Memory B cell (primary cell): ENCODE measurements around the gene SYNGR4.
"Not testable (repeated sequence)": the region's sequence is repeated elsewhere in the genome, so short reads cannot be mapped to it uniquely, and the experiment has no call there.

Source experiments
- ATAC-seq: fragments of 150-1000 bp; cut with Tn5 transposase; 2 replicates; pipeline ENCODE4 v1.10.0; 2021; ENCODE audit warnings: low read depth, mild to moderate bottlenecking, moderate library complexity
- DNase-seq, 2 donors: peaks; one replicate each; pipeline ENCODE4 v3.0.0; 2022; ENCODE audit warnings: low spot score in 2 of 2
- H3K27ac Mint-ChIP-seq: one replicate; pipeline ENCODE4 v1.8.0; 2022; ENCODE audit warnings: mild to moderate bottlenecking, moderate library complexity, mixed read lengths
- H3K27me3 Mint-ChIP-seq: one replicate; pipeline ENCODE4 v1.8.0; 2022; ENCODE audit warnings: mixed read lengths
- H3K36me3 Mint-ChIP-seq: one replicate; pipeline ENCODE4 v1.8.0; 2022; ENCODE audit warnings: mild to moderate bottlenecking, mixed read lengths
- H3K4me1 Mint-ChIP-seq: one replicate; pipeline ENCODE4 v1.8.0; 2022; ENCODE audit warnings: mixed read lengths
- H3K4me3 Mint-ChIP-seq: one replicate; pipeline ENCODE4 v1.8.0; 2022; ENCODE audit warnings: mild to moderate bottlenecking, moderate library complexity, mixed read lengths
- H3K9me3 Mint-ChIP-seq: one replicate; pipeline ENCODE4 v1.8.0; 2022; ENCODE audit warnings: mixed read lengths

Gene SYNGR4, protein sequence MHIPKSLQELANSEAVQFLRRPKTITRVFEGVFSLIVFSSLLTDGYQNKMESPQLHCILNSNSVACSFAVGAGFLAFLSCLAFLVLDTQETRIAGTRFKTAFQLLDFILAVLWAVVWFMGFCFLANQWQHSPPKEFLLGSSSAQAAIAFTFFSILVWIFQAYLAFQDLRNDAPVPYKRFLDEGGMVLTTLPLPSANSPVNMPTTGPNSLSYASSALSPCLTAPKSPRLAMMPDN

DNA sequence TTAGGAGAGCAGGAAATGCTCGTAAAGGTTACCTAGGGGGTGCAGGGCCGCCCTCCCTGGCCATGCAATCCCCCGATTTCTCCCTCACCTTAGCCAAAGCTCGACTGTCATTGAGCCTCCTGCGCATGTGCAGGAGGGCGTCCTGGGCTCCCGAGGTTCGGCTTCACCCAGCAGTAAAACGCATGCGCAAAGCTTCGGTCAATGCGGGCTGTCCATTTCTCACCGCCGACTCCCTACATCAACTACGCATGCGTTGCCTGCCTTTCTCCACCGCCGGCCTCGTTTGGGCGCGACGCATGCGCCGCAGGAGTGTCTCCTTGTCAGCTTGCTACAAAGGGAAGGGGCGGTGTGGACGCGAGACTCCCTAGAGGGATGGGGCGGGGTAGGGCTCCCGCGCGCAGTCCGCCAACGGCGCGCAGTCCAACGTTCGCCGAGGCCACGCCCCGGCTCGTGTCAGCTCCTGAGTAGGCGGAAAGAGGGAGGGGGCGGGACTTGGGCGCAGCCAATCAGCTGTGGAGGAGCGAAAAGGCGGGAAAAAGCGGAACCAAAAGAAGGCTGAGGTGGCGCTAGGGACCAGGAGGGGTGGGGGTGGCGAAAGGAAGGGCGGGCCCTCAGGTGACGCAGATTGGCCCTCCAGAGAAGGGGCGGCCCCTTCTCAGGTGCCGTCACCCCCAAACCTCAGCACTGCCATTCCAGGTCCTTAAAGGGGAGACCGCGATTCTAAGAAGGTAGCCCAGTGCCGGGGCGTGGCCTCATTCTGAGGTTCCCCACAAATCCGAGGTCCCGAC is at the start of gene SYNGR4, which contains the start of gene TMEM143:
TSS of gene SYNGR4 (plus strand) at position 558 of the 788 bp plus-strand sequence. CDS start 1,476 bp downstream, outside the sequence.
TSS of gene TMEM143 (minus strand) at position 131 of the 788 bp plus-strand sequence. CDS start at position 111, 20 bp downstream.
- peaks cover 11% of the 10 kb centered on the region for H3K4me1 Mint-ChIP-seq
- peak within 1 kb of the TSS; percentile 69 for H3K27ac Mint-ChIP-seq
- peaks cover 2% of the 10 kb centered on the region for H3K36me3 Mint-ChIP-seq
- no peaks in the 10 kb centered on the region for H3K27me3 Mint-ChIP-seq
- H3K4me3 Mint-ChIP-seq, result peak within 1 kb of the TSS; percentile 73
- H3K9me3 Mint-ChIP-seq, result no peaks in the 10 kb centered on the region
- DNase-seq (peak; percentile 94 to 98), ATAC-seq (peak; percentile 81)

DNA sequence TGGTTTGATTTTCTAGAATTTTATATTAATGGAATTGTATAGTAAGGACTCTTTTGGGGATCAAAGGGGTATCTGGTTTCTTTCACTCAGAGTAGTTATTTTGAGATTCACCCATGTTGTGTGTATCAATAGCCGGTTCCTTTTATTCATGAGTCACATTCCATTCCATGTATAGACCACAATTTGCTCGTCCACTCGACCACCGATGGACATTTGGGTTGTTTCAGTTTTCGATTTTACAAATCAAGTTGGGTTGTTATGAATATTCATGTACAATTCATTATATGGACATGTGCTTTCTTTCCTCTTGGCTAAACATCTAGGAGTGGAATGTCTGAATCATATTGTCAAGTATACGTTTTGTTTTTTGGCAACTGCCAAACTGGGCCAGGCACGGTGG is 48.5 kb upstream of the SYNGR4 start:
- no peak for ATAC-seq
- peaks cover 2% of the 10 kb centered on the region for H3K27me3 Mint-ChIP-seq
- H3K9me3 Mint-ChIP-seq, result no peaks in the 10 kb centered on the region
- peaks cover 9% of the 10 kb centered on the region for H3K4me1 Mint-ChIP-seq
- H3K36me3 Mint-ChIP-seq, result no peaks in the 10 kb centered on the region
- H3K4me3 Mint-ChIP-seq, result no peak overlapping the region
- H3K27ac Mint-ChIP-seq, result no peak overlapping the region
- DNase-seq, result no peak

DNA sequence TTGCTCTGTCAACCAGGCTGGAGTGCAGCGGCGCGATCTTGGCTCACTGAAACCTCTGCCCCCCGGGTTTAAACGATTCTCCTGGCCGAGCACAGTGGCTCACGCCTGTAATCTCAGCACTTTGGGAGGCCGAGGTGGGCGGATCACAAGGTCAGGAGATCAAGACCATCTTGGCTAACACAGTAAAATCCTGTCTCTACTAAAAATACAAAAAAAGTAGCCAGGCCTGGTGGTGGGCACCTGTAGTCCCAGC is 46.5 kb upstream of the SYNGR4 start:
- H3K36me3 Mint-ChIP-seq, H3K4me3 Mint-ChIP-seq, DNase-seq, ATAC-seq, H3K27me3 Mint-ChIP-seq, H3K9me3 Mint-ChIP-seq, H3K27ac Mint-ChIP-seq: not testable (repeated sequence)
- H3K4me1 Mint-ChIP-seq, result peaks cover 18% of the 10 kb centered on the region

DNA sequence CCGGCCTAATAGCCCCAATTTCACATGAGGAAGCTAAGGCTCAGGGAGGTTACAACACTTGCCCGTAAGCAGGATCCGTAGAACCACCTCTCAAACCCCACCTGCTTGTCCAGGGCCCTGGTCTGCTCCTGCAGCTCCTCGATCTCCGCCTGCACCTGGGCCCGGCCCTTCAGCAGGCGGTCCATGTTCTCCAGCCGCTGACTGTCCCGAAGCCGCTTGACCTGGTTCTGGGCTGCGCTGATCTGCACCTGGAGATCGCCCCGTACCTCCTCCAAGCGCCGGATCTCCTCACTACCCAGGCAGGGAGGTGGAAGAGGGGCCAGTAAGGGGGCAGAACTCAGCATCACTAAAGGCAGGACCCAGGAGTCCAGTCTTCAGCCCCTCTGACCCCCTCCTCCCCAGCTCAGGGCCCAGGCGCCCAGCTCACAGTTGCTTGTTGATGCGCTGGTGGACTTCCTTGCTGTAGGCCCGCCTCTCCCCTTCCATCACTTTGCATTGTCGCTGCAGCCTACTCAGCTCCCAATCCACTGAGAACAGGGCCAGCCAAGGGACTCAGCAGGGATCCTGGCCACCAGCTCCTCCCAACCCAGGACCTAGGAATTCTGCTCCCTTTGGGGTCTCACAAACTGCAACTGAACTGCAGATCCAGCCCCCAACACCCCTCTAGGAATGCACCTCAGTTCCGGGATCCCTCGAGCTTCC is 45.7 kb upstream of the SYNGR4 start:
- no peak overlapping the region for H3K27ac Mint-ChIP-seq
- no peak for ATAC-seq
- peaks cover under 1% of the 10 kb centered on the region for H3K9me3 Mint-ChIP-seq
- no peaks in the 10 kb centered on the region for H3K27me3 Mint-ChIP-seq
- H3K4me3 Mint-ChIP-seq, result no peak overlapping the region
- H3K36me3 Mint-ChIP-seq, result peaks cover under 1% of the 10 kb centered on the region
- peaks cover 22% of the 10 kb centered on the region for H3K4me1 Mint-ChIP-seq
- DNase-seq, result no peak

DNA sequence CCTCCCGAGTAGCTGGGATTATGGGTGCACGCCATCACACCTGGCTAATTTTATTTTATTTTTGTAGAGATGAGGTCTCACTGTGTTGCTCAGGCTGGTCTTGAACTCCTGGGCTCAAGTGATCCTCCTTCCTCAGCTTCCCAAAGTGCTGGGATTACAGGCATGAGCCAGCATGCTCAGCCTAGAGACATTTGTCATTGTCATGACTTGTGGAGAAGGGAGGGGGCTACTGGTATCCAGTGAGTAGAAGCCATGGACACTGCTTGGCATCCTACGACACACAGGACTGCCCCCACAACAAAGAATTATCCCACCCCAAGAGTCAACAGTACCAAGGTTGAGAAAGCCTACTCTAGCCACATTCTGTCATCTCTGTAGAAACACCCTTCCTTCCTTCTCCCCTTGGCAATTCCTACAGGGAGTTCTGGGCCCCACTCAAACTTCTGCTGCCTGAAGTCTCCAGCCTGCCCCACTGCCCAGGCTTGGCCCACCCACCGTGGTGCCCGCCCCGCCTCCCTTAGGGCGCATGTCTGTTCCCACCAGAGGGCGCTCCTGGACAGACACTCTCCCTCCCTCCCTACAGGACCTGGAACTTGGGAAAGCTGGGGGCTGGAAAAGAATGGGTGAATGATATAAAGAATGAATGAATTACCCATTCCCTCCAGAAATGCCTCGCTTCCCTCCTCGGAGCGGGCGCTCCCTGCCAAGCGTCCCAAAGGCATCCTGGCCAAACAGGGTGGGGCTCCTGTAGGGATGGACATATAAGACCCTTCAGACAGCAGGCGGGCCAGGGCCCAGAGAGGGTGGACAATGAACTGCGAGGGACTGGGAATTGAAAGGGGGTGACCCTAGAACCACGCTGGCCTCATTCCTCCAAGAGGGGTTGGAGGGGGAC is 44.3 kb upstream of the SYNGR4 start:
- peak; percentile 14 for ATAC-seq
- Mint-ChIP-seq H3K27me3 (no peaks in the 10 kb centered on the region), H3K27ac (peak overlapping the region; percentile 98), H3K9me3 (peaks cover 1% of the 10 kb centered on the region), H3K4me3 (peak overlapping the region; percentile 90), H3K36me3 (peaks cover 3% of the 10 kb centered on the region), H3K4me1 (peaks cover 30% of the 10 kb centered on the region)
- peak; percentile 80 to 85 for DNase-seq

DNA sequence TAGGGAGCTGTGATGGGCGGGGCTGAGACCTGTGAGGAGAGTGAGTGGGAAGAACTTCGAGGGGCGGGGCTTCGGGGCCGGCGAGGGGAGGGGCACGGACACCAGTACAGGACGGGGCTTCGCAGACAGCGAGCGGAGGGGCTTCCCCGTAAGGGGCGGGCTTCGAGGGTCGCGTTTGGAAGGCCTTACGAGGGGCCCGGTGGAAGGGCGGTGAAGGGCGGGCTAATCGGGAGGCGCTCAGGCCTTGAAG is 42.9 kb upstream of the SYNGR4 start:
- H3K9me3 Mint-ChIP-seq, result peaks cover 1% of the 10 kb centered on the region
- peak; percentile 85 to 93 for DNase-seq
- no peaks in the 10 kb centered on the region for H3K27me3 Mint-ChIP-seq
- H3K27ac Mint-ChIP-seq, result peak overlapping the region; percentile 98
- ATAC-seq, result peak; percentile 57
- peaks cover 6% of the 10 kb centered on the region for H3K36me3 Mint-ChIP-seq
- peaks cover 35% of the 10 kb centered on the region for H3K4me1 Mint-ChIP-seq
- peak overlapping the region; percentile 90 for H3K4me3 Mint-ChIP-seq

DNA sequence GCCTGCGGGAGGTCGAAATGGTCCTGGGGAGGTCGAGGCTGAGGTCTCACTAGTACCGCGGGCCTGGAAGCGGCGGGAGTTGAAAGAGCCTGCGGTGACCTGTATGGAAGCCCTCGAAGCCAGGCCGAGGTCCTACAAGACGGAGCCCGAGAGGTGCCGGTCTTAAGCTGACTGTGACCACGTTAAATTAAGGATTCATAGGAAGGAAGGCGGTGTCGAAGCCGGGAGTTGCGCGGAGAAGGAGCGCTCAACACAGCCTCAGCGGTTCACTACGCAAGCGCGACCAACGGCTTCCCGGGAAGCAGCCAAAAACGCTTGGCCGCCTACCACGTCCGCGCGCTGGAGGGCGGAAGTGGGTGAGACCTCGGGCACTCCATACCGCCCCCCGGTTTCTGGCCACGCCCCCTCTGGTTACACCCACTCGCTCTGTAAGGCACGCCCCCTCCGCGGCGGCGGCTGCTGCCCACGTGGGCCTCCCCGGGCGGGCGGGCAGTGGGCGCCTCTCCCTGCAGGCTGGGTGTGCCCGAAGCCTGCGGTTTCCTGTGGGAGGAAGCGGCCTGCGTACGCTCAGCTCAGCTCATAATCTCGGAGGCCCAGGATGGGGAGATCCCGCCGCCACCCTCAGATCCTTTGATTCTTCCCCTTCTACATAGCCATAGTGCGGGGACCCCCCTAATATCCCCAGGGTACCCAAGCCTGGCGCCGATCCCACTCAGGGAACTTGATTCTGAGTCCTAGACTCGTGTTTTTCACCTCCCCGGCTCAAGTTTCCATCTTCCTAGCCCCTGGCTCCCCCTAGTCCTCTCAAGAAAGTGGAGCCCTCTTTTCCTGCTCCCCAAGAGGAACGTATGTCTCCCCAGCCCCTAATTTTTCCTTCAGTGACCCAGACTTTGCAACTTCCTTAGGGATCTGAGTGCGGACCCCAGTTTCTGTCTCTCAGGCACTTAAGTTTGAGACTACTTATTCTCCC is 42.3 kb upstream of the SYNGR4 start:
- H3K9me3 Mint-ChIP-seq, result peaks cover 1% of the 10 kb centered on the region
- peaks cover 9% of the 10 kb centered on the region for H3K36me3 Mint-ChIP-seq
- peaks cover 38% of the 10 kb centered on the region for H3K4me1 Mint-ChIP-seq
- peak overlapping the region; percentile 98 for H3K27ac Mint-ChIP-seq
- peak; percentile 68 for ATAC-seq
- no peaks in the 10 kb centered on the region for H3K27me3 Mint-ChIP-seq
- H3K4me3 Mint-ChIP-seq, result peak overlapping the region; percentile 90
- peak; percentile 98 to 100 for DNase-seq

DNA sequence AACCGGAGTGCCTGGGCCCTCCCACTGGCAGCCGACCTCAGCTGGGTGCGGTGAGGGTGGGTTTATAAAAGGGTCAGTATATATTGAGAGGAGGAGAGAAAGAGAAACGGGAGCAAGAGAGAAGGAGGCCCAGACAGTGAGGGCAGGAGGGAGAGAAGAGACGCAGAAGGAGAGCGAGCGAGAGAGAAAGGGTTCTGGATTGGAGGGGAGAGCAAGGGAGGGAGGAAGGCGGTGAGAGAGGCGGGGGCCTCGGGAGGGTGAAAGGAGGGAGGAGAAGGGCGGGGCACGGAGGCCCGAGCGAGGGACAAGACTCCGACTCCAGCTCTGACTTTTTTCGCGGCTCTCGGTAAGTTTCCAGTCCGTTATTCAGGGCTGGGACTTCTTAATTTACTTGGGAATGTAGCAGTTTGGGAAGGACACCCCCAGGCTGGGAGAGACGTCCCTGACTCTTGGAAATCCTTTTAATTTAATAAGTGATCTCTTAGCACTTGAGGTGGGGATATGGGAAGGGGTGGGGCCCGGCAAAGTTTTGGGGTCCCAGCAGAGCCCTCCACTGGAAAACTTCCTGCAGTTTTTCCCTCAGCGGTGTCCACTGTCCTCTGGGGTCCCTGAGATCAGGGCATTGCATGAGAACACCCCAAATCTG is 38.8 kb upstream of the SYNGR4 start, which contains the start of gene EMP3:
TSS of gene EMP3 (plus strand) at position 288 of the 646 bp plus-strand sequence. CDS start 1,293 bp downstream, outside the sequence.
- Mint-ChIP-seq H3K27ac (peak within 1 kb of the TSS; percentile 98), H3K36me3 (peaks cover 26% of the 10 kb centered on the region), H3K4me1 (peaks cover 51% of the 10 kb centered on the region), H3K27me3 (no peaks in the 10 kb centered on the region), H3K9me3 (peaks cover 1% of the 10 kb centered on the region), H3K4me3 (peak within 1 kb of the TSS; percentile 96)
- peak; percentile 60 to 70 for DNase-seq
- peak; percentile 18 for ATAC-seq

DNA sequence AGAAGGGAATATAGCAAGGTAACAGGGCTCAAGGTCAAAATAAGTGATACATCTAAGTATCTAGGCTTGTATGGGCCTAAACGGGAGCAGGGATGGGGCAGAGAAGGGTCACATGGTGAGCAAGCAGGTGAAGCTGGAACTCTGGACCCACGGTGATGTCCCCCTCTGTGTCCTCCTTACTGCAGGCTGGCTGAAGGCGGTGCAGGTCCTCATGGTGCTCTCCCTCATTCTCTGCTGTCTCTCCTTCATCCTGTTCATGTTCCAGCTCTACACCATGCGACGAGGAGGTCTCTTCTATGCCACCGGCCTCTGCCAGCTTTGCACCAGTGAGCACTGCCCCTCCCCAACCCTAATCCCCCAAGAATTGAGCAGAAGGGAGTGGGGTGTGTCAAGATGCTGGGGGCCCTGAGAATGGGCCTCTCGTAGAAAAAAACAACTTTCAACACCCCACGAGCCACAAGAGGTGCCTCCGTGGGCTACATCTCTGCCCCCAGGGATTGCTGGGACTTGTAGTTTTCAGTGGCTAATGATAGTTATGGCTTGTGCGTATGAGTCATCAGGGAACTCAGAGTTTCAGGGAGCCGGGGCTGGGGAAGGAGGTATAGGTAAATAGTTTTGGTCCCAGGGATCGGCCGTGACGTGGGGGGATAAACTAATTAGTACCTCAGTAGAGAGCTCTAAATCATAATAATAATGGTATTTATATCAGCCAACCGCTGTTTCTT is 34.8 kb upstream of the SYNGR4 start:
- no peak for DNase-seq
- peak overlapping the region; percentile 92 for H3K27ac Mint-ChIP-seq

DNA sequence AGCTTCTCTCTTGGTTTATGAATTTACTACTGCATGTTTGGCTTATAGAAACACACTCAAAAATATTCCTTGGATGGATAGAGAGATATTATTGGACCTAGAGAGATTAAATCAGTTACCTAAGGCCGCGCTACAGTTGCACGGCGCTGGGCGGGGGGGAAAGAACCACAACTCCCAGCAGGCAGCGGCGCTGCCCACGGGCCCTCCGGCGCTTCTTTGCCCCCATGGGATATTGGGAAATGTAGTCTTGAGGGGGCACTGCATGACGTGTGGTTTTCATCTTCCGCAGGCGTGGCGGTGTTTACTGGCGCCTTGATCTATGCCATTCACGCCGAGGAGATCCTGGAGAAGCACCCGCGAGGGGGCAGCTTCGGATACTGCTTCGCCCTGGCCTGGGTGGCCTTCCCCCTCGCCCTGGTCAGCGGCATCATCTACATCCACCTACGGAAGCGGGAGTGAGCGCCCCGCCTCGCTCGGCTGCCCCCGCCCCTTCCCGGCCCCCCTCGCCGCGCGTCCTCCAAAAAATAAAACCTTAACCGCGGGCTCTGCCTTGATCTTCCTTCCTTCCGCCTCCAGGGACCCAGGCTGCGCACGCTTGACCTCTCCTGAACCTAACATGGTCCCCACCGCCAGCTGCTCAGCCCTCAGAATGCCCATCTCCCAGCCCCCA is 34.0 kb upstream of the SYNGR4 start:
- DNase-seq (peak; percentile 63 to 82), ATAC-seq (peak; percentile 34)
- no peaks in the 10 kb centered on the region for H3K9me3 Mint-ChIP-seq
- H3K27ac Mint-ChIP-seq, result peak overlapping the region; percentile 92
- H3K36me3 Mint-ChIP-seq, result peaks cover 31% of the 10 kb centered on the region
- peaks cover 47% of the 10 kb centered on the region for H3K4me1 Mint-ChIP-seq
- no peaks in the 10 kb centered on the region for H3K27me3 Mint-ChIP-seq
- peak overlapping the region; percentile 79 for H3K4me3 Mint-ChIP-seq

More for the DNA sequence above, 34.8 kb upstream of the SYNGR4 start:
- no peak for ATAC-seq
- peak overlapping the region; percentile 79 for H3K4me3 Mint-ChIP-seq
- peaks cover 33% of the 10 kb centered on the region for H3K36me3 Mint-ChIP-seq
- H3K4me1 Mint-ChIP-seq, result peaks cover 50% of the 10 kb centered on the region
- H3K27me3 Mint-ChIP-seq, result no peaks in the 10 kb centered on the region
- no peaks in the 10 kb centered on the region for H3K9me3 Mint-ChIP-seq

DNA sequence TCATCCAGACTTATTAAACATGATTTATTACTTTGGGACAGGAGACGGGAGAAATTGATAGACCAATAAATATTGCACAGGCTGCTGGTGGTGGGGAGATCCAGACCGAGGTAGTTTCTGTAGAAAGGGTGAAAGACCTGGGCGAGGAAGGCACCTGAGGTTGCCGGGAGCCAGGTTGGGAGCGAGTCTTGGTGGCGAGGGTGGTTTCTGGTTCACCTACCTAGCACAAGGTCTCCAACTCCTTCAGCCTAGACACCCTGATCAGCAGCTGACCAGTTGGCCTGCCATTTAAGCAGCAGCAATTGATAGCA is 31.9 kb upstream of the SYNGR4 start:
- no peak for DNase-seq
- H3K4me1 Mint-ChIP-seq, result peaks cover 40% of the 10 kb centered on the region
- peak overlapping the region; percentile 97 for H3K4me3 Mint-ChIP-seq
- H3K27me3 Mint-ChIP-seq, result no peaks in the 10 kb centered on the region
- ATAC-seq, result no peak
- peak overlapping the region; percentile 98 for H3K27ac Mint-ChIP-seq
- H3K9me3 Mint-ChIP-seq, result no peaks in the 10 kb centered on the region
- H3K36me3 Mint-ChIP-seq, result peaks cover 25% of the 10 kb centered on the region
